Trophoblast cell (in vitro differentiated cells and primary cell): ENCODE results near the gene MOV10L1.
A peak's percentile ranks its signal among the peaks of the same experiment; 100 is the strongest.

Source experiments
- DNase-seq, 2 donors: peaks; one replicate each; pipeline ENCODE4 v3.0.0-alpha.2; 2016
- H2AFZ ChIP-seq: 2 replicates; pipeline ENCODE4 v1.6.1; 2013; ENCODE audit warnings: low read length, moderate library complexity, mild to moderate bottlenecking; ENCODE audit not compliant: insufficient read depth, poor library complexity
- H2AK5ac ChIP-seq: 2 replicates; pipeline ENCODE4 v1.6.1; 2013; ENCODE audit warnings: mild to moderate bottlenecking, low read length
- H2BK120ac ChIP-seq: 2 replicates; pipeline ENCODE4 v1.6.1; 2013; ENCODE audit warnings: low read length, mild to moderate bottlenecking, moderate library complexity; ENCODE audit not compliant: insufficient read depth, poor library complexity
- H2BK12ac ChIP-seq: 2 replicates; pipeline ENCODE4 v1.6.1; 2013; ENCODE audit warnings: mild to moderate bottlenecking, low read length, moderate library complexity
- H2BK5ac ChIP-seq: 2 replicates; pipeline ENCODE4 v1.6.1; 2013; ENCODE audit warnings: low read length, low read depth, moderate library complexity, mild to moderate bottlenecking; ENCODE audit not compliant: poor library complexity
- H3K14ac ChIP-seq: 2 replicates; pipeline ENCODE4 v1.6.1; 2013; ENCODE audit warnings: mild to moderate bottlenecking, low read length
- H3K18ac ChIP-seq: 2 replicates; pipeline ENCODE4 v1.6.1; 2013; ENCODE audit warnings: mild to moderate bottlenecking, low read length
- H3K23ac ChIP-seq: 2 replicates; pipeline ENCODE4 v1.6.1; 2013; ENCODE audit warnings: low read length
- H3K27ac ChIP-seq: 2 replicates; pipeline ENCODE4 v1.5.1; 2013; ENCODE audit warnings: low read depth, mild to moderate bottlenecking, inconsistent platforms, low read length, moderate library complexity
- H3K27me3 ChIP-seq: 2 replicates; pipeline ENCODE4 v1.6.1; 2013; ENCODE audit warnings: inconsistent platforms, mild to moderate bottlenecking, low read length, moderate library complexity; ENCODE audit not compliant: insufficient read depth
- H3K36me3 ChIP-seq, 2 experiments: 1 replicate in 1 of 2; 2 replicates in 1 of 2; pipeline ENCODE4 v1.6.1; 2013; ENCODE audit warnings: low read length in 2 of 2, mild to moderate bottlenecking in 2 of 2, moderate library complexity in 1 of 2; ENCODE audit not compliant: insufficient read depth in 2 of 2, control insufficient read depth in 1 of 2
- H3K4ac ChIP-seq: 2 replicates; pipeline ENCODE4 v1.6.1; 2013; ENCODE audit warnings: low read depth, mild to moderate bottlenecking, low read length, moderate library complexity
- H3K4me1 ChIP-seq, 2 experiments: 1 replicate in 1 of 2; 2 replicates in 1 of 2; pipeline ENCODE4 v1.6.1; 2013; ENCODE audit warnings: low read length in 2 of 2, mild to moderate bottlenecking in 2 of 2, moderate library complexity in 1 of 2; ENCODE audit not compliant: insufficient read depth in 2 of 2, control insufficient read depth in 1 of 2
- H3K4me2 ChIP-seq: 2 replicates; pipeline ENCODE4 v1.6.1; 2013; ENCODE audit warnings: inconsistent platforms, mild to moderate bottlenecking, low read length, moderate library complexity
- H3K4me3 ChIP-seq: 2 replicates; pipeline ENCODE4 v1.5.1; 2013; ENCODE audit warnings: mild to moderate bottlenecking, low read depth, low read length, inconsistent platforms
- H3K79me1 ChIP-seq: one replicate; pipeline ENCODE4 v1.6.1; 2013; ENCODE audit warnings: low read length
- H3K79me2 ChIP-seq: 2 replicates; pipeline ENCODE4 v1.6.1; 2013; ENCODE audit warnings: low read length, mild to moderate bottlenecking; ENCODE audit not compliant: control insufficient read depth, insufficient read depth, poor library complexity
- H3K9ac ChIP-seq: 2 replicates; pipeline ENCODE4 v1.6.1; 2013; ENCODE audit warnings: mild to moderate bottlenecking, low read length
- H3K9me3 ChIP-seq: 2 replicates; pipeline ENCODE4 v1.6.1; 2013; ENCODE audit warnings: low read depth, mild to moderate bottlenecking, control low read depth, inconsistent platforms, low read length; ENCODE audit not compliant: insufficient read depth
- H4K12ac ChIP-seq: 2 replicates; pipeline ENCODE4 v1.6.1; 2013; ENCODE audit warnings: low read depth, mild to moderate bottlenecking, low read length, moderate library complexity
- H4K8ac ChIP-seq: 2 replicates; pipeline ENCODE4 v1.6.1; 2013; ENCODE audit warnings: low read depth, mild to moderate bottlenecking, low read length, moderate library complexity
- H4K91ac ChIP-seq: one replicate; pipeline ENCODE4 v1.6.1; 2013; ENCODE audit warnings: low read depth, mild to moderate bottlenecking, low read length, moderate library complexity
- WGBS: extraction: QIAGEN DNeasy Blood & Tissue Kit; methylation state at CpG from one replicate; pipeline ENCODE4 v1.1.7; 2013; ENCODE audit warnings: missing lambda C conversion rate; ENCODE audit not compliant: insufficient read length, insufficient coverage; ENCODE audit errors: extremely low coverage; 5-methylcytosine and 5-hydroxymethylcytosine counted together

MOV10L1 gene

GRCh38 chr22:50183141-50183971, 93.5 kb downstream of the MOV10L1 start:
- WGBS = no CpG with 5 or more reads among the region's 19 CpGs
- no peak overlapping the region for H4K12ac ChIP-seq
- no peak overlapping the region for H3K14ac ChIP-seq
- peaks cover 13% of the 10 kb centered on the region for H3K79me2 ChIP-seq
- peaks cover 0 to under 1% of the 10 kb centered on the region in 2 experiments for H3K36me3 ChIP-seq
- H2AK5ac ChIP-seq = no peak overlapping the region
- peaks cover 10% of the 10 kb centered on the region for H3K79me1 ChIP-seq
- H3K4me2 ChIP-seq = no peak overlapping the region
- H3K27me3 ChIP-seq = no peaks in the 10 kb centered on the region
- DNase-seq = no peak
- no peak overlapping the region for H3K18ac ChIP-seq
- peaks cover 1% of the 10 kb centered on the region for H3K9me3 ChIP-seq
- H2AFZ ChIP-seq = no peak overlapping the region
- no peak overlapping the region for H3K4ac ChIP-seq
- no peak overlapping the region for H2BK5ac ChIP-seq
- H3K4me1 ChIP-seq = peaks cover 19% of the 10 kb centered on the region in 2 experiments
- H3K27ac ChIP-seq = no peak overlapping the region
- no peak overlapping the region for H2BK120ac ChIP-seq
- no peak overlapping the region for H3K4me3 ChIP-seq
- no peak overlapping the region for H2BK12ac ChIP-seq
- no peak overlapping the region for H4K8ac ChIP-seq
- H3K9ac ChIP-seq = no peak overlapping the region
- H4K91ac ChIP-seq = no peak overlapping the region
- no peak overlapping the region for H3K23ac ChIP-seq

- no peak overlapping the region for H3K9ac ChIP-seq
- H4K91ac ChIP-seq = peak overlapping the region; percentile 90
- peak overlapping the region; percentile 35 for H2AK5ac ChIP-seq
- no peak overlapping the region for H3K27ac ChIP-seq
- no peak overlapping the region for H3K4ac ChIP-seq
- no peak overlapping the region for H3K4me3 ChIP-seq
- H3K79me1 ChIP-seq = peaks cover 10% of the 10 kb centered on the region
- DNase-seq = no peak
- H4K8ac ChIP-seq = peak overlapping the region; percentile 54
- peaks cover 23 to 26% of the 10 kb centered on the region in 2 experiments for H3K4me1 ChIP-seq
- no peak overlapping the region for H2BK120ac ChIP-seq
- peaks cover 13% of the 10 kb centered on the region for H3K79me2 ChIP-seq
- H3K4me2 ChIP-seq = peak overlapping the region; percentile 66
- H3K27me3 ChIP-seq = no peaks in the 10 kb centered on the region
- no peak overlapping the region for H2BK12ac ChIP-seq
- H3K18ac ChIP-seq = no peak overlapping the region
- peaks cover 0 to 5% of the 10 kb centered on the region in 2 experiments for H3K36me3 ChIP-seq
- no CpG with 5 or more reads among the region's 32 CpGs for WGBS
- no peak overlapping the region for H4K12ac ChIP-seq
- H3K23ac ChIP-seq = no peak overlapping the region
- H2BK5ac ChIP-seq = no peak overlapping the region
- H2AFZ ChIP-seq = peak overlapping the region; percentile 46
- H3K9me3 ChIP-seq = peaks cover 1% of the 10 kb centered on the region
- no peak overlapping the region for H3K14ac ChIP-seq
These were observed 94.4 kb downstream of the MOV10L1 start for GRCh38 chr22:50184004-50184901.

- peak overlapping the region; percentile 87 for H2AFZ ChIP-seq
- peak overlapping the region; percentile 56 for H4K12ac ChIP-seq
- no peak overlapping the region for H2BK5ac ChIP-seq
- peaks cover 13% of the 10 kb centered on the region for H3K79me2 ChIP-seq
- peak overlapping the region; percentile 67 for H4K8ac ChIP-seq
- H3K4me2 ChIP-seq = peak overlapping the region; percentile 66
- peak overlapping the region; percentile 90 for H4K91ac ChIP-seq
- peaks cover 30 to 32% of the 10 kb centered on the region in 2 experiments for H3K4me1 ChIP-seq
- peak overlapping the region; percentile 96 for H3K18ac ChIP-seq
- H2BK12ac ChIP-seq = peak overlapping the region; percentile 12
- H3K27ac ChIP-seq = no peak overlapping the region
- H3K9me3 ChIP-seq = no peaks in the 10 kb centered on the region
- no CpG with 5 or more reads among the region's 63 CpGs for WGBS
- peak overlapping the region; percentile 23 for H3K14ac ChIP-seq
- H3K4ac ChIP-seq = peak overlapping the region; percentile 18
- peak overlapping the region; percentile 57 for H2AK5ac ChIP-seq
- peak overlapping the region; percentile 61 for H2BK120ac ChIP-seq
- H3K9ac ChIP-seq = no peak overlapping the region
- peaks cover 0 to 5% of the 10 kb centered on the region in 2 experiments for H3K36me3 ChIP-seq
- H3K23ac ChIP-seq = no peak overlapping the region
- peak overlapping the region; percentile 6 for H3K4me3 ChIP-seq
- H3K27me3 ChIP-seq = no peaks in the 10 kb centered on the region
- H3K79me1 ChIP-seq = peaks cover 13% of the 10 kb centered on the region
- no peak for DNase-seq
These were observed 95.1 kb downstream of the MOV10L1 start for GRCh38 chr22:50184902-50185374.

- Histone ChIP-seq H3K4me2 (peak within 1 kb of the TSS; percentile 66), H3K79me2 (peaks cover 14% of the 10 kb centered on the region), H3K18ac (peak within 1 kb of the TSS; percentile 96), H2BK12ac (peak within 1 kb of the TSS; percentile 12), H3K4me3 (peak within 1 kb of the TSS; percentile 84), H3K9ac (peak within 1 kb of the TSS; percentile 73), H2AK5ac (peak within 1 kb of the TSS; percentile 57), H3K36me3 (peaks cover 0 to 5% of the 10 kb centered on the region in 2 experiments), H2BK120ac (peak within 1 kb of the TSS; percentile 66), H3K4me1 (peaks cover 35 to 38% of the 10 kb centered on the region in 2 experiments), H3K4ac (peak within 1 kb of the TSS; percentile 88), H3K9me3 (no peaks in the 10 kb centered on the region), H3K79me1 (peaks cover 19% of the 10 kb centered on the region), H4K91ac (peak within 1 kb of the TSS; percentile 90), H4K8ac (peak within 1 kb of the TSS; percentile 86), H2BK5ac (peak within 1 kb of the TSS; percentile 27), H3K23ac (no peak within 1 kb of the TSS), H3K27me3 (no peaks in the 10 kb centered on the region), H3K14ac (peak within 1 kb of the TSS; percentile 89), H3K27ac (no peak within 1 kb of the TSS), H4K12ac (peak within 1 kb of the TSS; percentile 56), H2AFZ (peak within 1 kb of the TSS; percentile 87)
- peak; percentile 84 to 89 for DNase-seq
- WGBS = no CpG with 5 or more reads among the region's 90 CpGs
These were observed 95.7 kb downstream of the MOV10L1 start, which contains the start of gene TRABD for GRCh38 chr22:50185375-50186087. Gene TRABD, plus strand, starts transcription at chr22:50185913. Its CDS starts 7,148 bp downstream, at chr22:50193061.
